Suppressor macrophage (primary cell): ENCODE measurements around the gene AGER.
A peak's percentile ranks its signal among the peaks of the same experiment; 100 is the strongest.
"Not testable (repeated sequence)": the region's sequence is repeated elsewhere in the genome, so short reads cannot be mapped to it uniquely, and the experiment has no call there.

ENCODE experiments used
- DNase-seq, 4 experiments: peaks; one replicate each; pipeline ENCODE4 v3.0.0-alpha.2; 2020 to 2022

Gene AGER

DNA sequence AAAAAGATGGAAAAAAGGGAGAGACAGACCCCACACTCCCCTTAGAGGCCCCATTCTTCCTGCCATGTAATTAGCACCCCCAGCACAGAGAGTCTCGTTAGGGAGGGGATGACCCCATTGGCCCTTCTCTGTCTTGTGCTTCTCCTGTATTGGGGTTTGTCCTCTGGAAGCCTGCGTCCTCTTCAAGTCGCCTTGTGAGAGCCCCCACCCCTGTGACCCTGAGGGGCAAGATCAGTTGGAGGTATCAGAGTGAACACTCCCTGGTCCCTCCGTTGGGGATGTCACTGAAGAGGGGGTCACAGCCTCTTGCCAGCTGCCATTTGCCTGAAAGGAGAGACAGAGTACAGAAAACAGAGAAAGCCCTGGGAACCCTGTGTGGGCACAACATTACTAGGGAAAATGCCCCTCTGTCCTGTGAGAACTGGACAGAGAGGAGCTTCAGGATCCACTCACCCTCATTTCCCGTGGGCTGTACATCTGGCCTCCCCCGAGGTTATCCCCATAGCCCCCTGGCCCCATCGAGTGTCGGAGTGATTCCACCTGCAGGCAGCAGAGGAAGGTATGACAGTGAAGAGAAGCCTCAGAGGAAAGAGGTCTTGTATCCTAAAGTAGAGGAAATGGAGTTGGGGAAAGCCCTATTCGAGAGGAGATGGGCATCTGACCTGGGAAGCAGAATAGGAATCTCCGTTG is 2.2 kb upstream of the AGER start:
- DNase-seq: not testable (repeated sequence)

- peak; percentile 39 to 62 (median 49) for DNase-seq
These were observed 1.7 kb upstream of the AGER start for GRCh38 chr6:32185681-32186131.

GRCh38 chr6:32183483-32184083 is 470 bp downstream of the AGER start:
- DNase-seq: no peak

DNA sequence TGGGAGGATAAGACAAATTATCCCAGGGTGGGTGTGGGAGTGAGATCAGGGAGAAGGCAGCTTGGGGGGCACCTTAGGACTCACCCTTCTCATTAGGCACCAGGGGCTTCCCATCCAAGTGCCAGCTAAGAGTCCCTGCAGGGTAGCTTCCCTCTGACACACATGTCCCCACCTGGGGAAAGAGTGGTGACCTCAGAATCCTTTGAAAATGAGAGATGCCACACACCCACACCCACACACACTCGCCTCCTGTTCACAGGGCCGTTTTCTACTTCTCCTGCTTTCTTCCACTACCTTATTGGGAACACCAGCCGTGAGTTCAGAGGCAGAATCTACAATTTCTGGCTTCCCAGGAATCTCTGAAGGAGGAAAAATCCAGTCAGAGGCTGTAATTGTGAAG is 1.0 kb downstream of the AGER start:
- no peak for DNase-seq

DNA sequence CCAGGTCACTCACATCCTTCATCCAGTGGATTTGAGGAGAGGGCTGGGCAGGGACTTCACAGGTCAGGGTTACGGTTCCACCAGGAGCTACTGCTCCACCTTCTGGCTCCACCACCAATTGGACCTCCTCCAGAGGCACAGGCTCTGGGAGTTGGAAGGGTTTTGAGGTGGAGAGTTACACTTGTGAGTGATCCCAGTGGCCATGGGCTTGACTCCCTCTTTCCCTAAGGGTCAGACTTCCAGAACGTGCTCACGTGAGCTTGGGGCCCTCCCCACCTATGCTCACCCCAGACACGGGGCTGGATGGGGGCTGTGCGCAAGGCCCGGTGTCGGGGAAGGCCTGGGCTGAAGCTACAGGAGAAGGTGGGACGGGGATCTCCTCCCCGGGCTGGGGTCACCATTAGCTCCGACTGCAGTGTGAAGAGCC is 1.5 kb downstream of the AGER start:
- no peak for DNase-seq

GRCh38 chr6:32181915-32182529 is 2.0 kb downstream of the AGER start:
- DNase-seq: no peak

- no peak for DNase-seq
These were observed 2.8 kb downstream of the AGER start for GRCh38 chr6:32181148-32181702.

- DNase-seq: no peak
These were observed 4.2 kb downstream of the AGER start for GRCh38 chr6:32179766-32180405.

DNA sequence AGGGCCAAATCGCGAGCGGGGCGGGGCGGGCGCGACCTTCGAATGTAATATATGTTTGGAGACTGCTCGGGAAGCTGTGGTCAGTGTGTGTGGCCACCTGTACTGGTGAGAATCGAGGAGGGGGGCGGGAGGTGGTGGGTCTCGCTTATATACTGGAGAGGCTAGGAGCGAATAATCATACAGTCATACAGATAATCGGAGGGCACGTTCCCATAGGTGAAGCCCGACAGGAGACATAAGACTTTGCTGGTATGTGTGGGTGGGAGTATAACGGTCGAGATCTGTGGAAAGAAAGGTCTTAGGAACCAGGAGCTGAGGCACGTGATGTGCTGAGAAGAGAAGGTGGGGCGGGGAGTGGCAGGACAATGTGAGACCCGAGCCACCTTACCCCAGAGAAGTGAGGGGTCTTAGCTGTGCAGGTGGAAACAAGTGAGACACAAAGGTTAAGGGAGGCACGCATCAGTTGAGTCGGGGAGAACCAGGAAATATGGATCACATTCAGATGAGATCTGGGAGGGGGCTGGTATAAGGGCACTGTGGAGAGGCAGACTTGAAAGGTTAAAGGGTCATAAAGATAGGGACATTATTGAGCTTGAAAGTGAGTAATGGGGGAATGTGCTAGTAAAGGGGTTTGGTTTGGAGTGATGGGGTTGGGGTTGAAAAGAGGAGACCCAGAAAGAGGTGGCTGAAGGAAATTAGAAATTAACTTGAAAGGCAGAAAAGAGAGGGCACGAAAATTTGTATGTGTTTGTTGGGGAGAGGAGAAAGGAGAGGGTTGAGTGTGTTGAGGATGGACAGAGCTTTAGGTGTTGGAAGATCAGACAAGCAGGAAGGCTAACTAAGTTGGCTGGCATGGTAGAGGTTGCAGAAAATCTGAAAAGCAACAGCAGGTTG is 5.3 kb downstream of the AGER start:
- no peak for DNase-seq

GRCh38 chr6:32177788-32178546 is 6.1 kb downstream of the AGER start, which contains the start of gene RNF5:
Gene RNF5 (plus strand): TSS chr6:32178405. CDS start chr6:32178512, 107 bp downstream.
- peak; percentile 96 to 100 (median 99) for DNase-seq

DNA sequence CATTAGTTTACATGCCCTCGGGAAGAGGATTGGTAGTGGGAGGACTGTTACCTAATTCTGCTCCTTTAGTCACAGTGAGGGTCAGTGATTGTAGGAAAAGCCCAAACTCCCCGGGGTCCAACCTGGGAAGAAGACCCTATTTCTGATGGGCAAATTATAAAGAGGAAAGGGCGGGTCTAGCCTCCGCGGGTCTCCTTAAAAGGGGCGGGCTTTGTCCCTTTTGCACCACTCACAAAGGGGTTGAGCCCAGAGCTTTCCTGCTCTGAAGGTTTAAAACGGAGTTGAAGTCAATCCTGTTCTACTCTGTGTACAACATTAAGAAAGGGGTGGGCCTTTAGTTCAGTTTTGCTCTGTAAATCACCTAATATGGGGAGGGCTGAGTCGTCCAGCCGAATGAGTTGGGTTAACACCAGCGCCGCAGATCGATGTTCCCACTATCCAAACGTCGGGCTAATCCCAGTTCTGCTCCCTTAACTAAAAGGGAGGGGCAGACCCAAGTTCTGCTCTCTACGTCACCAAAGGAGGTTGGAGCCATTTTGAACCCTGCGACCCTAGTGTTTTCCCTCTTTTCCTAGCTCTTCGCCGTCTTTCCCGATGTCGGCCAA is 6.8 kb downstream of the AGER start:
- peak in 3 of 4 experiments; percentile 59 to 65 (median 60) for DNase-seq

DNA sequence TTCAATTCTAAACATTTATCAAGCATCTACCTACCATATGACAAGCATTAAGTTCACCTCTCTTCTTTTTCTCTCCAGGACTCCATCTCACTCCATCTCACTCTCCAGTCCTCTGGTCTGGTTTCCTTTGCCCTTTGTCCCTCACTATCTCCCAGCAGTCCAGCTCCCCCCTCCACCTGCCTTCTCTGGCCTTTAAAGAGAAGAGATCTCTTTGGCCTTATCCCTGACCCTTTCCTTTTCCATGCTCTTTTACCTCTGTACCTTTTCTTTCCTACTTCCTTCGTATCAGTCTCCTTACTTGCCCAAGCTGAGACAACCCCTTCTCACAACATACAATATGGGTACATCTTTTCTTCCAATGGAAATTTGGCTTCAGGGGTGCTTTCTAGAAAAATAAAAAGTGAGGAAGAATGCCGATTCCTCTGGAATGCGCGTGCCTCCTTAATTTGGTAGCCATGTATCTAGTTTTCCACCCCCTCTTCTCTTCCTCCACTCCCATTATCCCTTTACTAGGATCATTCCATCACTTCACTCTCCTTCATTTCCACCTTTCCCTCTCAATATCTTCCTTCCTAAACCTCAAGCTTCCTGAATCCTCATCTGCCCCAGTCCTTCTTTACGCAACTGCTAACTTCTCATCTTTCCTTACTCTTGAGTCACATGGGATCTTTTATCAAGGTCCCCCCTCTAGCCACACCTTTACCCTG is 7.4 kb downstream of the AGER start:
- peak in 1 of 4 experiments; percentile 33 for DNase-seq

DNA sequence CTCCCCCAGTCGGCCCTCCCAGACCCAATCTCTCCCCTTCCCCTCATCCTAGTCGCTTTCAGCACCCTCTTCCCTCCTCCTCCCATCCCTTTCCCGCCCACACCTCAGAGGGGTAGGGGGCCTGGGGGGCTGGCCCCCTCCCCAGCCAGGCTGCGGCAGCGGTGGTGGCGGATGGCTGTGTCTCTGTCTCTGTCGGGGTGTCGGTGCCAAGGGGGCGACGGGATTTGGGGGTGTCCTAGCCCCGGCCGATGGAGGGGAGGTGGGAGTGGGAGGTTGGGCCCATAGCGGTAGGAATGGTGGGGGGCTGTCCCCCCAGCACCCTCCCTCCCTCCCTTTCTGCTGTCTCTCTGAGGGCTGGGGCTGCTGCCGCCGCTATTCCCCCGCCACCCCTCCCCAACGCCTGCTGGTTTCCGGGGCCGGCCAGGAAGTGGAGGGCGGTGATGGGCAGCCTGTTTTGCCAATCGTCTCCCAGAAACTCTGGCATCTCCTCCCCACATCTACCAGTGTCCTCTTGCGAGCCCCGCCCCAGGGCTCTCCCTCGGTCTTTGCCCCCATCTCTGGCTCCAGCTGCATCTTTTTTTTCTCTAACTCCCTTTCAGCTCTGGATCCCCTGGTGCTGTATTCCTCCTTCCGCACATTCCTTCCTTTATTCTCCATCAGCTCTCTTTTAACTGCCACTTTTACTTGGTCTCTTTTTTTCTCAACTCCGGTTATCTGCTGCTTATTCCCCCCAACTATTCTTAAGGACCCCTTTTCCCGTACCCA is 8.2 kb downstream of the AGER start, which contains the start of gene AGPAT1:
TSS of gene AGPAT1 (minus strand) at position 374 of the 765 bp plus-strand sequence. CDS start 4,588 bp downstream, outside the sequence.
- peak; percentile 95 to 98 (median 96) for DNase-seq

DNA sequence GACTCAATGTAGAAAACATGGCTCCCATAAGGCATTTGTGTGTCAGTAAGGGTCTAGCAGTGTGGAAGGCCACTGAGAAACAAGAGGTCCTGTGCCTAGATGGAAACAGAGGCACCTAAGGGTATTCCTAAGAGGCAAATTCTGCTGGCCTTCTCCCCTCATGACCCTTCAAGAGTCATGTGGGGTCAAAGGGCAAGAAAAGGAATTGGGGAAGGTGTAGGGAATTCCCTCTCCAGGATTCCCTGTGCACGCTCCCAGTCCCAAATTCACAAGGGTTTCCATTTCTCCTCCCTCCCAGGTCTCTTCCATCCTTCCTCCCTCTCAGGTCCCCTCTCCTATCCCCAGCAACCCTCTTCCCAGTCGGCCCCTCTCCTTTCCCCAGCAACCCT is 8.7 kb downstream of the AGER start:
- no peak for DNase-seq

- no peak for DNase-seq
These were observed 9.6 kb downstream of the AGER start for GRCh38 chr6:32174416-32174815.

- DNase-seq: peak in 2 of 4 experiments; percentile 20 to 31
These were observed 10.9 kb downstream of the AGER start for GRCh38 chr6:32173051-32173727.

- DNase-seq: no peak
These were observed 12.8 kb downstream of the AGER start for GRCh38 chr6:32171234-32171633.

- no peak for DNase-seq
These were observed 13.8 kb downstream of the AGER start for GRCh38 chr6:32170294-32170693.
